ENCODE results near the gene MYOZ3.

GRCh38 chr5:150670275-150670947, 9.4 kb downstream of the MYOZ3 start:
- TF ChIP-seq ZFP3 (CRISPR knock-in tag; IDR thresholded peaks at IDR 0.05) (no peak), BACH2 (CRISPR knock-in tag; IDR thresholded peaks at IDR 0.05; ENCODE audit: borderline replicate concordance) (no peak), POU6F1 (CRISPR knock-in tag; IDR thresholded peaks at IDR 0.05; ENCODE audit: borderline replicate concordance, low read depth) (no peak), ISL1 (CRISPR knock-in tag; IDR thresholded peaks at IDR 0.05) (no peak), ZNF565 (CRISPR knock-in tag; conservative IDR thresholded peaks at IDR 0.05; ENCODE audit: low read depth) (no peak)

Measured in SK-N-SH treated with all-trans-retinoic acid at 6 μM for 48 hours (cell line).